Measurements from ENCODE around the gene MLH3.

MLH3 gene

DNA sequence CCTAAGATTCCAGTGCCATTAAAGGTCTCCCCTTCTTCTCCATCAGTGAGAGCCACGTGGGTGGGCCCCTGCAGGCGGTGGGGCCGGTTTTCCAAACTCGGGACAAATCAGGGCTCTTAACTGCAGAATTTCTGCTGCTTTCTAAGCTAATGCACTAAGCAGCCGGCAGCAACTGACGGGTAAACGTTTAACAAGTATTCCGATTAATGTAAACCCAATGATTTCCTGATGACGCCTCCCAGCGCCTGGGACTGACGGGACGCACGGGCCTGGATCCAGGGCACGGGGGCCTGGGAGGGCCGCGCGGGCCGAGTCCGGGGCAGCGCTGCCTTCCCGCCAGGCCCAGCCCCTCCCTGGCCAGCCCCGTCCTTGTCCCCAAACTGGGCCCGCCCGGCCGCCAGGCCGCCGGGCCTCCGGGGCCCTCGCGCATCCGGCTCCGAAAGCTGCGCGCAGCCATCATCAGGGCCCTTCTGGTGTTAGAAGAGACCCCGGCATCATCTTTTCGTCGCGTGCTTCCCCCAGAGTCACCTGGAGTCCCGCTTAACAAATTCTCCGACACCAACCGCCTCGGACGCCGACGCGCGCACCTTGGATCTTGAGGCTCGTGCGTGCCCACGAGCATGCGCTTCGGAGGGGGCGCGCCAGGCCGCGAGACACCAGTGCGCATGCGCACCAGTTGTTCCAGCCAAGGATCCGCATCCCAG, at the start of gene MLH3:
MLH3 (minus strand) TSS at position 616 of the 704 bp plus-strand sequence. CDS start 1,812 bp downstream, outside the sequence.
- in situ Hi-C loops (cut with MboI; ENCODE audit: low sequenced_read_pairs) = no loop called here

DNA sequence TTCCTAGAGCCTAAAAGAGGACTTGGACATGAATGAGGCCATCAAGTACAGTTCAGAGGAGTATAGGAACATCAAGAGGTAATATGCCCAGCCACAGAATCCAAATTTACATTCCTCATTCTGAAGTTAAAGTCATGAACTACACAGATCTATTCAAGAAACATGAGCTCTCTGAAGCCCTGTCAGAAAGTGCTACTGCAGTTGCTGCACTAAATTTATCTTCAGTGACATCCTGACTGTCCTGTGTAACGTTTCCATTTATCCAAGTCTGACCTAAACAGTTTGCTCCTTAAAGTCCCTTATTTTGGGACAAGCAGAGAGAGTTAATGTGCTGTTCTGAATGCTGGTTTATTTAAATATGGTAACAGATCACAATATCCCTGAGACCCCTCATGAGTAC, 47.4 kb upstream of the MLH3 start:
- in situ Hi-C loops (cut with MboI; ENCODE audit: low sequenced_read_pairs) = loop anchor here (25.0 kb wide), 1 partner anchor 236 kb away; no protein-coding TSS in a partner anchor

- in situ Hi-C loops (cut with MboI; ENCODE audit: low sequenced_read_pairs) = loop anchor here (25.0 kb wide), 1 partner anchor 236 kb away; no protein-coding TSS in a partner anchor
Observed at GRCh38 chr14:75098212-75098611, 46.9 kb upstream of the MLH3 start.

DNA sequence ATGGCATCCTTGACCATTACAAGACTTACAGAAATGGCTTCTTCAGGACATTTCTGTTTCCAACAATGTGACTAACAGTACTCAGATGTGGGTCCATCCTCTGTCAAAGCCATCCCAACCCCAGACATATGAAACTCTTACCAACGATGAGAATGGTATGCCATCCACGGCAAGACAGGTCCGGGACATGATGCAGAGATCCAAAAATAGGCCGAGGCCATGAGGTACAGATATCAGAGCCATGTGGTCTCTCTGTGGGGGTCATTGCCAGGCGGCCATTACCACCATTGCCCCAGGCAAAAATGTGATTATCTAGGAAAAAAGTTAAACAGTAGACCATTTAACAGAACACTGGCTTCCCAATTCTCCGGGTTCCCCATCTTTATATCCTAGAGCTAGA, 45.7 kb upstream of the MLH3 start:
- in situ Hi-C loops (cut with MboI; ENCODE audit: low sequenced_read_pairs) = loop anchor here (25.0 kb wide), 1 partner anchor 235 kb away; no protein-coding TSS in a partner anchor

DNA sequence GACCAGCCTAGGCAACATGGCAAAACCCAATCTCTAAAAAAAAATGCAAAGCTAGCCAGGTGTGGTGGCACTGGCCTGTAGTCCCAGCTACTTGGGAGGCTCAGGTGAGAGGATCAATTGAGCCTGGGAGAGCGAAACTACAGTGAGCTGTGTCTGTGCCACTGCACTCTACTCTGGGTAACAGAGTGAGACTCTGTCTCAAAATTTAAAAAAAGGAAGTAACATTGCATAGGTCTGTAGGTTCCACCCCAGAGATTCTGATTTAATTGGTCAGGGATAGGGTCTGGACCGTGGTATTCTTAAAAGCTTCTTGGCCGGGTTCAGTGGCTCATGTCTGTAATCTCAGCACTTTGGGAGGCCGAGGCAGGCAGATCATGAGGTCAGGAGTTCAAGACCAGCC, 44.4 kb upstream of the MLH3 start:
- in situ Hi-C loops (cut with MboI; ENCODE audit: low sequenced_read_pairs) = loop anchor here (25.0 kb wide), 1 partner anchor 233 kb away; no protein-coding TSS in a partner anchor

DNA sequence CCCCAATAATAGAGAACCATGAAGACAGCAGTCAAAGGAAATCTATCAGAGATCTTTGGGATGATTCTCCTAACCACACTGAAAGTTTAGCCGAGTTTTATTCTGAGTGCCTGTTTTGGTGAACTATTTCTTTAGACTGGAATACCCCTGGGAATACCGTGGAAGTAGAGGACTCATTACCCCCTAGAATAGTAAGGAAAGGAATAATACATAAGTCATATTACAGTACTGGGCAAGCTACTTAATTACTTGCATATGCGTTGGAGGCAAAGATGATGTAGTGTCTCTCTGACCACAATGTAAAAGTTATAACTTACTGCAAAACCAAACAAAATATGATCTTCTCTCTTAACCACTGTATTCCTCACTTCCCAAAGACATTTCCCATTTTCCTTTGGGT, 43.6 kb upstream of the MLH3 start:
- in situ Hi-C loops (cut with MboI; ENCODE audit: low sequenced_read_pairs) = loop anchor here (25.0 kb wide), 1 partner anchor 233 kb away; no protein-coding TSS in a partner anchor

- in situ Hi-C loops (cut with MboI; ENCODE audit: low sequenced_read_pairs) = loop anchor here (25.0 kb wide), 1 partner anchor 230 kb away; no protein-coding TSS in a partner anchor
Observed at GRCh38 chr14:75092698-75093097, 41.4 kb upstream of the MLH3 start.

- in situ Hi-C loops (cut with MboI; ENCODE audit: low sequenced_read_pairs) = loop anchor here (25.0 kb wide), 1 partner anchor 229 kb away; no protein-coding TSS in a partner anchor
Observed at GRCh38 chr14:75091251-75091650, 40.0 kb upstream of the MLH3 start.

DNA sequence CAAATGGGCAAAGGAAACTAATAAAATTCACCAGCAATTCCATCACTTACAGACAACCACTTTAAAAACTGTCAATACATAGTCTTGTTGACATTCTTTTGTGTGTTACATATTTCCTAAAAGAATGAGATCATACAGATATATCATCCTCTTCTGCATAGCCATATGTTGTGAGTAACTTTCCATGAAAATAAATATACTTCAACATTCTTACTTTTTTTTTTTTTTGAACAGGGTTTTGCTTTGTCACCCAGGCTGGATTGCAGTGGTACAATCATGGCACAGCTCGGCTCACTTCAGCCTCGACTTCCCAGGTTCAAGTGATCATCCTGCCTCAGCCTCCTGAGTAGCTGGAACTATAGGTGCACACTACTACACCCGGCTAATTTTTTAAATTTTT, 39.1 kb upstream of the MLH3 start:
- in situ Hi-C loops (cut with MboI; ENCODE audit: low sequenced_read_pairs) = loop anchor here (25.0 kb wide), 1 partner anchor 228 kb away; no protein-coding TSS in a partner anchor

DNA sequence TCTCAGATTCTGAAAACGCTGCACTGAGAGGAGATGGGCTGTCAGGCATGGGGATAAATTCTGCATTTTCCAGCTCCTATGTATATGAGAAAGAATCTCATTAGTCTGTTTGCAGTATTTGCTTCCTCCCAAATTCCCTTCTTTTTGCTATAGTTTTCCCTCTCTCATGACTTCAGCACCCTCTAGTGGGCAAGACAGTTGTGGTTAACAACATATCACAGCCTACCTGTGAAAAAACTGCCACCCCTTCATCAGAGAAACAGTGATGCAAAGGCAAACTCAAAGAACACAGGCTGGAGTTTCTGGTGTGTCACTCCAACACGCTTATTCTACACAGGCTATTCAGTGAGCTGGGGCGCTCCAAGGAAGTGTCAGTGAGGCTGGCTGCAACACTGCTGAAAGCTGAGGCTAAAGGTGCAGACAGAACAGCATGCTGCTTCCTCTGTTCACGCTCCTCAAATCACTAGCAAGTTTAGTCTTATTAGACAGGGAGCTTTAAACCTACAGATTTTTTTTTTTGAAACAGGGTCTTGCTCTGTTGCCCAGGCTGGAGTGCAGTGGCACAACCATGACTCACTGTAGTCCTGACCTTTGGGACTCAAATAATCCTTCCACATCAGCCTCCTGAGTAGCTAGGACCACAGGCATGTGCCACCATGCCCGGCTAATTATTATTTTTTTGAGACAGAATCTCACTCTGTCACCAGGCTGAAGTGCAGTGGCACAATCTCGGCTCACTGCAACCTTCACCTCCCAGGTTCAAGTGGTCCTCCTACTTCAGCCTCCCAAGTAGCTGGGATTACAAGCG, 37.5 kb upstream of the MLH3 start:
- in situ Hi-C loops (cut with MboI; ENCODE audit: low sequenced_read_pairs) = loop anchor here (25.0 kb wide), 1 partner anchor 226 kb away; no protein-coding TSS in a partner anchor

DNA sequence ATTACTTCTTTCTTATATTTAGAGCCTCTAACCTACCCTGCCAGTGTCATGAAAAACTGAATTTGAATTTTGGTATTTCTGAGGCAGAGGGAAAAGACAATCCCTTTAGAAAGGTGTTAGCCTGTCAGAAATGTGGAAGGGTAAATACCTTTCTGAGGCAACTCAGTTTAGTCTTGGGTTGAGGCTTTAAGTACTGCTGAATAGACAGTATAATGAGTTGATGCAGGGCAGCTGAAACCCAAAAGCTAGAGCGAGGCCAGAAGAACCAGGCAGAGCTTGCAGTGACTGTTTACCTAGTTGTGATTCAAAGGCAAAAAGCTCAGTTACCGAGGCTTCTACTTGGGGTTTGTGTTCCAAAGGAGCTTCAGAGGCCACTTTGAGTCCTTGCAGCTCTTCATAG, 36.9 kb upstream of the MLH3 start:
- in situ Hi-C loops (cut with MboI; ENCODE audit: low sequenced_read_pairs) = loop anchor here (25.0 kb wide), 1 partner anchor 226 kb away; no protein-coding TSS in a partner anchor

GRCh38 chr14:75084513-75084912, 33.2 kb upstream of the MLH3 start:
- in situ Hi-C loops (cut with MboI; ENCODE audit: low sequenced_read_pairs) = loop anchor here (25.0 kb wide), 1 partner anchor 222 kb away; no protein-coding TSS in a partner anchor

- in situ Hi-C loops (cut with MboI; ENCODE audit: low sequenced_read_pairs) = loop anchor here (25.0 kb wide), 1 partner anchor 221 kb away; no protein-coding TSS in a partner anchor
Observed at GRCh38 chr14:75083271-75083670, 32.0 kb upstream of the MLH3 start.

- in situ Hi-C loops (cut with MboI; ENCODE audit: low sequenced_read_pairs) = loop anchor here (25.0 kb wide), 1 partner anchor 219 kb away; no protein-coding TSS in a partner anchor
Observed at GRCh38 chr14:75081660-75082229, 30.5 kb upstream of the MLH3 start.

GRCh38 chr14:75079521-75079920, 28.3 kb upstream of the MLH3 start:
- in situ Hi-C loops (cut with MboI; ENCODE audit: low sequenced_read_pairs) = loop anchor here (25.0 kb wide), 1 partner anchor 217 kb away; no protein-coding TSS in a partner anchor

GRCh38 chr14:75077794-75078193, 26.5 kb upstream of the MLH3 start:
- in situ Hi-C loops (cut with MboI; ENCODE audit: low sequenced_read_pairs) = loop anchor here (25.0 kb wide), 1 partner anchor 215 kb away; no protein-coding TSS in a partner anchor

- in situ Hi-C loops (cut with MboI; ENCODE audit: low sequenced_read_pairs) = no loop called here
Observed at GRCh38 chr14:75070383-75070782, 19.1 kb upstream of the MLH3 start.

DNA sequence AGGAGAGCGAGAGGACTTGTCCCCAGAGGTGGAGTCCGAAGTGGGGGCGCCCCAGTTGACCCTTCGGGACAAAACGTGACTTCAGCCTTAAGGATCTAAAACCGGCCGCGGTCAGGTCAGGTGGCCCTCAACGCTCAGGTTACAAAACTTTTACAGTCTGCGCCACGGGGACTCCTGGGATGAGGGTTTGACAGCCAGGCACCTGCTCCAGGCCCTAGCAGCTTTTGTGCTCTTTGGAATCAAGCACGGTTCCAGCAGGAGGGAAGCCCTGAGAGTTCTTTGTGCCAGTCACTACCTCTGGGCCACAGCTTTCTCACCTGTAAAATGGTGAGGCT, 18.5 kb upstream of the MLH3 start:
- in situ Hi-C loops (cut with MboI; ENCODE audit: low sequenced_read_pairs) = no loop called here

GRCh38 chr14:75069121-75069810, 18.0 kb upstream of the MLH3 start, which contains the start of gene ZC2HC1C:
ZC2HC1C (plus strand) TSS chr14:75069641; CDS start chr14:75070574, 933 bp downstream.
- in situ Hi-C loops (cut with MboI; ENCODE audit: low sequenced_read_pairs) = no loop called here

Data from HL-60/S4 treated with phorbol 12-myristate 13-acetate at 8.2 ng/mL for 4 days and 3 days (cell line).